H1 (cell line): Measurements from ENCODE around the gene SEC16A. TPM values are rescaled to one million over a fixed set of nuclear protein-coding genes. Genes with fewer than 3 reads are reported as not detected.

Source experiments
- CTCF ChIA-PET: fragments of 300-600 bp; sonication (Branson Sonifier 250); formaldehyde crosslinking; loops from one replicate; lab custom pipeline; 2021; ENCODE audit not compliant: partially characterized antibody; lab: Charles Lee
- POLR2A ChIA-PET: fragments of 300-600 bp; sonication (Branson Sonifier 250); formaldehyde crosslinking; loops from one replicate; lab custom pipeline; 2021; ENCODE audit warnings: inconsistent platforms; ENCODE audit not compliant: partially characterized antibody; lab: Charles Lee
- DNase-seq, 2 experiments: peaks; one replicate each; pipeline versions ENCODE4 v3.0.0 to v3.0.0-alpha.2; 2010 to 2022; ENCODE audit warnings: low spot score in 2 of 2, low read depth in 1 of 2, mixed read lengths in 1 of 2
- FAIRE-seq: peaks from 2 replicates; lab custom pipeline; 2011; peaks lifted over from hg19 to GRCh38; lab: Jason Lieb, UNC
- H2AFZ ChIP-seq: 2 replicates; pipeline ENCODE4 v1.8.1; 2012; ENCODE audit warnings: low read length, inconsistent platforms
- H2AK5ac ChIP-seq: 2 replicates; pipeline ENCODE4 v1.6.1; 2013; ENCODE audit warnings: low read depth, low read length
- H2BK120ac ChIP-seq: replicated peaks from 2 replicates; pipeline ENCODE3; 2013; ENCODE audit warnings: low read depth, low read length, inconsistent platforms
- H2BK12ac ChIP-seq: 2 replicates; pipeline ENCODE4 v1.6.1; 2013; ENCODE audit warnings: low read depth, low read length
- H2BK15ac ChIP-seq: 2 replicates; pipeline ENCODE4 v1.6.1; 2013; ENCODE audit warnings: low read length
- H2BK20ac ChIP-seq: 2 replicates; pipeline ENCODE4 v1.6.1; 2013; ENCODE audit warnings: low read length
- H2BK5ac ChIP-seq: 2 replicates; pipeline ENCODE4 v1.6.1; 2013; ENCODE audit warnings: low read depth, low read length
- H3K14ac ChIP-seq: 2 replicates; pipeline ENCODE4 v1.6.1; 2013; ENCODE audit warnings: inconsistent platforms; ENCODE audit not compliant: insufficient read length
- H3K18ac ChIP-seq: 2 replicates; pipeline ENCODE4 v1.6.1; 2013; ENCODE audit warnings: low read length; ENCODE audit errors: extremely low read depth
- H3K23ac ChIP-seq: 2 replicates; pipeline ENCODE4 v1.6.1; 2013; ENCODE audit warnings: inconsistent platforms; ENCODE audit not compliant: insufficient read length
- H3K23me2 ChIP-seq: 2 replicates; pipeline ENCODE4 v1.6.1; 2013; ENCODE audit warnings: low read depth, low read length
- H3K27ac ChIP-seq: 2 replicates; pipeline ENCODE4 v1.6.1; 2011; ENCODE audit warnings: low read depth, low read length, inconsistent platforms
- H3K27me3 ChIP-seq, 4 experiments: replicated peaks in 1 of 4; 1 replicate in 1 of 4; 2 replicates in 3 of 4; pipeline versions ENCODE4 v1.6.1 to v1.8.1; 2011 to 2013; ENCODE audit warnings: low read length in 3 of 4, mild to moderate bottlenecking in 3 of 4, inconsistent platforms in 2 of 4, mixed read lengths in 2 of 4, moderate library complexity in 1 of 4; ENCODE audit not compliant: control insufficient read depth in 3 of 4, insufficient read depth in 3 of 4; ENCODE audit errors: extremely low read depth in 1 of 4
- H3K36me3 ChIP-seq, 4 experiments: 2 replicates each; pipeline versions ENCODE4 v1.6.1 to v1.8.1; 2011 to 2013; ENCODE audit warnings: mild to moderate bottlenecking in 4 of 4, low read length in 3 of 4, moderate library complexity in 2 of 4, control low read depth in 1 of 4, inconsistent platforms in 1 of 4; ENCODE audit not compliant: insufficient read depth in 4 of 4, control insufficient read depth in 2 of 4
- H3K4ac ChIP-seq: replicated peaks from 2 replicates; pipeline ENCODE3; 2013; ENCODE audit warnings: low read length, low read depth, mixed read lengths, inconsistent platforms; ENCODE audit not compliant: insufficient read length
- H3K4me1 ChIP-seq, 4 experiments: replicated peaks in 1 of 4; 1 replicate in 1 of 4; 2 replicates in 3 of 4; pipeline versions ENCODE4 v1.6.1 to v1.8.1; 2011 to 2013; ENCODE audit warnings: low read length in 3 of 4, inconsistent platforms in 2 of 4, mixed read lengths in 1 of 4; ENCODE audit not compliant: insufficient read depth in 4 of 4, control insufficient read depth in 3 of 4
- H3K4me2 ChIP-seq, 2 experiments: 2 replicates each; pipeline versions ENCODE4 v1.6.1 to v1.8.1; 2011 to 2013; ENCODE audit warnings: low read depth in 2 of 2, low read length in 2 of 2, control low read depth in 1 of 2, inconsistent platforms in 1 of 2, mild to moderate bottlenecking in 1 of 2; ENCODE audit not compliant: insufficient read depth in 1 of 2
- H3K4me3 ChIP-seq, 4 experiments: fragments of 200-600, 300-600 bp in 1 of 4; sonication (generic), shearing (Covaris generic), sonication (Bioruptor Twin) in 1 of 4; 2 replicates each; pipeline versions ENCODE4 v1.5.1 to v1.8.1; 2011 to 2016; ENCODE audit warnings: low read length in 4 of 4, low read depth in 3 of 4, control low read depth in 2 of 4, inconsistent platforms in 2 of 4, mild to moderate bottlenecking in 2 of 4, mixed read lengths in 1 of 4, moderate library complexity in 1 of 4; ENCODE audit not compliant: insufficient read depth in 2 of 4; ENCODE audit errors: extremely low read depth in 1 of 4
- H3K56ac ChIP-seq: replicated peaks from 2 replicates; pipeline ENCODE3; 2013; ENCODE audit warnings: low read depth, mild to moderate bottlenecking, mixed read lengths, low read length, inconsistent platforms; ENCODE audit not compliant: insufficient read length
- H3K79me1 ChIP-seq: 2 replicates; pipeline ENCODE4 v1.6.1; 2013; ENCODE audit warnings: low read depth, low read length, control low read depth
- H3K79me2 ChIP-seq, 2 experiments: 2 replicates each; pipeline versions ENCODE4 v1.6.1 to v1.8.1; 2012 to 2013; ENCODE audit warnings: low read length in 2 of 2, mild to moderate bottlenecking in 2 of 2, inconsistent platforms in 1 of 2; ENCODE audit not compliant: insufficient read depth in 2 of 2, control insufficient read depth in 1 of 2
- H3K9ac ChIP-seq, 4 experiments: replicated peaks in 1 of 4; 1 replicate in 1 of 4; 2 replicates in 3 of 4; pipeline versions ENCODE4 v1.6.1 to v1.8.1; 2011 to 2013; ENCODE audit warnings: low read depth in 3 of 4, low read length in 3 of 4, control low read depth in 2 of 4, mild to moderate bottlenecking in 2 of 4, moderate library complexity in 2 of 4, inconsistent platforms in 1 of 4; ENCODE audit errors: extremely low read depth in 1 of 4
- H3K9me3 ChIP-seq, 2 experiments: 2 replicates each; pipeline versions ENCODE4 v1.6.1 to v1.8.1; 2012 to 2013; ENCODE audit warnings: mild to moderate bottlenecking in 2 of 2, moderate library complexity in 2 of 2, control low read depth in 1 of 2, inconsistent platforms in 1 of 2, low read depth in 1 of 2, low read length in 1 of 2, mixed read lengths in 1 of 2; ENCODE audit not compliant: insufficient read depth in 2 of 2
- H4K20me1 ChIP-seq, 2 experiments: replicated peaks in 1 of 2; 2 replicates each; pipeline versions ENCODE3 to v1.8.1; 2011 to 2013; ENCODE audit warnings: inconsistent platforms in 2 of 2, low read length in 2 of 2, mild to moderate bottlenecking in 1 of 2; ENCODE audit not compliant: insufficient read depth in 2 of 2, control insufficient read depth in 1 of 2
- H4K5ac ChIP-seq: 2 replicates; pipeline ENCODE4 v1.6.1; 2013; ENCODE audit warnings: low read length, low read depth, mixed read lengths, inconsistent platforms; ENCODE audit not compliant: insufficient read length
- H4K8ac ChIP-seq: 2 replicates; pipeline ENCODE4 v1.8.0; 2013; ENCODE audit warnings: mild to moderate bottlenecking, moderate library complexity, low read length, inconsistent platforms; ENCODE audit not compliant: insufficient read depth; ENCODE audit errors: extremely low read depth
- H4K91ac ChIP-seq: replicated peaks from 2 replicates; pipeline ENCODE3; 2013; ENCODE audit warnings: low read length, mixed read lengths, inconsistent platforms; ENCODE audit not compliant: insufficient read length
- CEBPB ChIP-seq: IDR thresholded peaks from 2 replicates; pipeline ENCODE4 v1.6.1; 2012; ENCODE audit warnings: low read depth, low read length
- EP300 ChIP-seq, 2 experiments: IDR thresholded peaks; 1 replicate in 1 of 2; 2 replicates in 1 of 2; pipeline ENCODE4 v1.6.1; 2011 to 2012; ENCODE audit warnings: low read depth in 2 of 2, low read length in 2 of 2, mild to moderate bottlenecking in 2 of 2, borderline replicate concordance in 1 of 2, inconsistent platforms in 1 of 2, moderate library complexity in 1 of 2
- JUND ChIP-seq: IDR thresholded peaks from 2 replicates; pipeline ENCODE4 v1.6.1; 2011; ENCODE audit warnings: mild to moderate bottlenecking, improper control_type of control experiment, low read length
- KDM1A ChIP-seq: fragments of 200-600, 300-600 bp; sonication (generic); IDR thresholded peaks from 2 replicates; pipeline ENCODE4 v1.7.1; 2016; ENCODE audit warnings: mild to moderate bottlenecking, low read length, borderline replicate concordance
- KDM4A ChIP-seq: IDR thresholded peaks from one replicate; pipeline ENCODE4 v1.7.1; 2012; ENCODE audit warnings: low read depth, mild to moderate bottlenecking, moderate library complexity, low read length, inconsistent platforms; ENCODE audit not compliant: severe bottlenecking
- PHF8 ChIP-seq: fragments of 200-600 bp; sonication (generic); conservative IDR thresholded peaks from 2 replicates; pipeline ENCODE4 v1.7.1; 2012; ENCODE audit warnings: low read depth, mild to moderate bottlenecking, inconsistent platforms, low read length, moderate library complexity
- POLR2A ChIP-seq, 2 experiments: IDR thresholded peaks; 1 replicate in 1 of 2; 2 replicates in 1 of 2; pipeline ENCODE4 v1.6.1; 2011; ENCODE audit warnings: low read depth in 2 of 2, low read length in 2 of 2, mild to moderate bottlenecking in 2 of 2; ENCODE audit errors: control extremely low read depth in 1 of 2
- RBBP5 ChIP-seq: IDR thresholded peaks from 2 replicates; pipeline ENCODE4 v1.7.1; 2012; ENCODE audit warnings: low read depth, mild to moderate bottlenecking, inconsistent platforms, low read length, moderate library complexity, borderline replicate concordance
- SAP30 ChIP-seq: fragments of 300-600 bp; sonication (generic); IDR thresholded peaks from 2 replicates; pipeline ENCODE4 v1.7.1; 2012; ENCODE audit warnings: low read length, moderate library complexity, mild to moderate bottlenecking, inconsistent platforms; ENCODE audit not compliant: insufficient read depth, insufficient replicate concordance
- SP4 ChIP-seq: IDR thresholded peaks from 2 replicates; pipeline ENCODE4 v1.6.1; 2012; ENCODE audit warnings: low read length, inconsistent platforms
- SUZ12 ChIP-seq: fragments of 200-600 bp; sonication (generic); IDR thresholded peaks from 2 replicates; pipeline ENCODE4 v1.6.1; 2012; ENCODE audit warnings: mild to moderate bottlenecking, inconsistent platforms, low read length, moderate library complexity, mixed read lengths
- TBP ChIP-seq: IDR thresholded peaks from 2 replicates; pipeline ENCODE4 v1.6.1; 2011; ENCODE audit warnings: low read depth, low read length, improper control_type of control experiment
- ZNF274 ChIP-seq: IDR thresholded peaks from 2 replicates; pipeline ENCODE4 v1.7.0; 2012; ENCODE audit warnings: low read length, borderline replicate concordance; ENCODE audit errors: extremely low read depth
- WGBS, 2 experiments: shearing (Covaris generic) in 1 of 2; methylation state at CpG; one replicate each; pipeline versions ENCODE4 v1.1.6 to v1.1.7; 2013 to 2015; ENCODE audit warnings: low lambda C conversion rate in 2 of 2, mixed read lengths in 2 of 2, inconsistent platforms in 1 of 2, low coverage in 1 of 2, missing lambda C conversion rate in 1 of 2; ENCODE audit not compliant: insufficient replicate concordance in 2 of 2, insufficient coverage in 1 of 2, insufficient read length in 1 of 2; ENCODE audit errors: extremely low coverage in 1 of 2, missing lambda C conversion rate in 1 of 2; 5-methylcytosine and 5-hydroxymethylcytosine counted together
- polyA plus RNA-seq, 7 experiments: library from polyadenylated mRNA; depleted of rRNA in 3 of 7; stranded (reverse) in 5 of 7; unstranded in 2 of 7; fragments of >200 nt in 5 of 7; fragments of 200-250 nt in 2 of 7; gene quantifications; 1 replicate in 5 of 7; 2 replicates in 1 of 7; 4 replicates in 1 of 7; pipeline versions ENCODE4 v1.2.1 to v1.2.3, GENCODE V29; 2011 to 2013; ENCODE audit warnings: missing spikeins in 2 of 7, mixed read lengths in 2 of 7
- total RNA-seq: library from RNA; stranded (reverse); fragmentation: NEBNext Ultra II Directional; extraction: Animal tissue kit (Norgen Biotek cat#: 25700); gene quantifications from 2 replicates; pipeline ENCODE4 v1.2.1, GENCODE V29; 2021

SEC16A gene
- total and polyA plus RNA-seq, 2 of the 8 experiments (the other 6 are each of a cell fraction or from before 2014, with no cell fraction given): 21.6 to 49.0 TPM

DNA sequence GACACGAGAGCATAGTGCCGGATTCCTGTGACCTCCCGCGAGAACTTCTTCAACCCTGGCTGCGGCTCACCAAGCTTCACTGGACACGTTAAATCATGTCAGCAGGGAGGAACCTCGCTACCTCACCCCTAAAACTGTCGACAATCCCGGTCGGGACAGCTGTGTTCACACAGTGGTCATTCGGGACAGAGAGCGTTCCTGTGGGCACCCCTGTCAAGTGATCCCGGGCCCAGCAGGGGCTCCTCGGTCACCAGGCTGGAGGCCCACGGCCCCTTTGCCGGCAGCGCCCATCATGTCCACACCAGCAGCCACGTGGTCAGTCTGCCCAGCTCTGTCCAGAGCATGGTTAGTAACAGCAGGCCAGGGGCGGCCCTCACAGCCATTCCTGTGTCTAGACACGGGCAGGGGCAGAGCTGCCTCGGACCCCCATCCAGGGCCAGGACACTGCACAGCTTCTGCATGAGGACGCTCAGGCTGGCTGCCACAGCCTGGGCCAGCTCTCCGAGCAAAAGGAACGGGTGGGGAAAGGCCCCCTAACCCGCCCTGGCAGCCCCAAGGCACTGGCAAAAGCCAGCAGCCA lies 46.7 kb downstream of the SEC16A start:
- H4K8ac ChIP-seq: no peak overlapping the region
- H3K14ac ChIP-seq: no peak overlapping the region
- no peak overlapping the region for H2BK20ac ChIP-seq
- peaks cover 17 to 28% of the 10 kb centered on the region in 2 experiments for H4K20me1 ChIP-seq
- no peak overlapping the region for H3K4me3 ChIP-seq
- no peak overlapping the region for H3K18ac ChIP-seq
- no peak overlapping the region for H2AFZ ChIP-seq
- POLR2A ChIA-PET: interaction anchor here (0.7 to 4.2 kb wide), 6 partner anchors 9 to 292 kb away, joined by 3 to 22 read pairs (median 3); no protein-coding TSS in a partner anchor
- no peak overlapping the region for H4K5ac ChIP-seq
- DNase-seq (no peak), FAIRE-seq (no peak)
- H3K36me3 ChIP-seq: peaks cover 0 to under 1% (median 0%) of the 10 kb centered on the region in 4 experiments; a peak in 2 of 8 replicates
- peaks cover 9% of the 10 kb centered on the region; the same call in 1 of the 2 replicates for H3K23me2 ChIP-seq
- H2BK12ac ChIP-seq: no peak overlapping the region
- H3K27me3 ChIP-seq: peaks cover 0 to 2% (median 0%) of the 10 kb centered on the region in 4 experiments; a peak in 2 of 7 replicates
- no peak overlapping the region for H2AK5ac ChIP-seq
- WGBS, 2 experiments: 87% methylated on average over 23 of the region's 25 CpGs; no CpG with 5 or more reads in 1 of the 2 experiments
- no peak overlapping the region for H2BK15ac ChIP-seq
- H3K56ac ChIP-seq: no peak overlapping the region
- CTCF ChIA-PET: interaction anchor here (0.8 to 1.9 kb wide), 6 partner anchors 9 to 236 kb away, joined by 3 to 5 read pairs (median 3); partner anchors contain the start of gene DNLZ
- H3K79me2 ChIP-seq: peaks cover 0 to 24% of the 10 kb centered on the region in 2 experiments; a peak in 1 of 4 replicates
- no peak overlapping the region for H3K4me2 ChIP-seq
- H3K4me1 ChIP-seq: peaks cover 0 to 7% (median 3%) of the 10 kb centered on the region in 4 experiments; a peak in 1 of 7 replicates
- H3K9me3 ChIP-seq: no peaks in the 10 kb centered on the region
- peaks cover 13% of the 10 kb centered on the region for H3K79me1 ChIP-seq
- no peak overlapping the region for H3K27ac ChIP-seq
- H3K4ac ChIP-seq: no peak overlapping the region
- no peak overlapping the region for H3K23ac ChIP-seq
- no peak overlapping the region for H2BK120ac ChIP-seq
- no peak overlapping the region for H3K9ac ChIP-seq
- H2BK5ac ChIP-seq: no peak overlapping the region; the same call in 1 of the 2 replicates
- no peak overlapping the region for H4K91ac ChIP-seq
- TF ChIP-seq SAP30 (no peak), POLR2A (IDR thresholded peaks at IDR 0.05; ENCODE audit: control extremely low read depth in 1 of 2, low read depth in 2 of 2, low read length in 2 of 2) (no peak), SP4 (no peak), KDM1A (no peak), ZNF274 (no peak), SUZ12 (no peak), PHF8 (no peak), KDM4A (no peak), CEBPB (no peak), EP300 (IDR thresholded peaks at IDR 0.05; ENCODE audit: borderline replicate concordance in 1 of 2, low read depth in 2 of 2, low read length in 2 of 2) (no peak), RBBP5 (no peak), TBP (no peak), JUND (no peak)
